ENCODE data around the gene CACUL1.
A peak's percentile ranks its signal among the peaks of the same experiment; 100 is the strongest.

The CACUL1 gene

GRCh38 chr10:118754556-118755423 is at the start of gene CACUL1:
TSS of gene CACUL1 (minus strand) at chr10:118754970. CDS start at chr10:118754762, 208 bp downstream.
- DNase-seq, result peak; percentile 99
- Histone ChIP-seq H3K4me3 (ENCODE audit: low read depth, low read length) (peak within 1 kb of the TSS; percentile 91), H3K36me3 (replicated peaks) (no peaks in the 10 kb centered on the region), H3K27me3 (replicated peaks) (no peaks in the 10 kb centered on the region), H3K27ac (peak within 1 kb of the TSS; percentile 75)
- TF ChIP-seq CTCF (IDR thresholded peaks at IDR 0.05; ENCODE audit: low read depth, low read length, missing control alignments), result no peak
- in situ Hi-C loops (cut with HindIII; ENCODE audit: low pct_ligation_motif_present, low sequenced_read_pairs), result no loop called here

GRCh38 chr10:118804262-118804773 is 49.5 kb upstream of the CACUL1 start:
- Histone ChIP-seq H3K36me3 (replicated peaks) (no peaks in the 10 kb centered on the region), H3K27ac (no peak overlapping the region), H3K27me3 (replicated peaks) (no peaks in the 10 kb centered on the region), H3K4me3 (ENCODE audit: low read depth, low read length) (no peak overlapping the region)
- TF ChIP-seq CTCF (IDR thresholded peaks at IDR 0.05; ENCODE audit: low read depth, low read length, missing control alignments), result no peak
- in situ Hi-C loops (cut with HindIII; ENCODE audit: low pct_ligation_motif_present, low sequenced_read_pairs), result no loop called here
- DNase-seq, result no peak

GRCh38 chr10:118802126-118802793 is 47.5 kb upstream of the CACUL1 start:
- Histone ChIP-seq H3K36me3 (replicated peaks) (no peaks in the 10 kb centered on the region), H3K27me3 (replicated peaks) (no peaks in the 10 kb centered on the region), H3K4me3 (ENCODE audit: low read depth, low read length) (no peak overlapping the region), H3K27ac (no peak overlapping the region)
- no peak for TF ChIP-seq CTCF (IDR thresholded peaks at IDR 0.05; ENCODE audit: low read depth, low read length, missing control alignments)
- DNase-seq, result no peak
- in situ Hi-C loops (cut with HindIII; ENCODE audit: low pct_ligation_motif_present, low sequenced_read_pairs), result no loop called here

- H3K36me3 ChIP-seq (replicated peaks), result no peaks in the 10 kb centered on the region
- DNase-seq, result no peak
- H3K27ac ChIP-seq, result no peak overlapping the region
- in situ Hi-C loops (cut with HindIII; ENCODE audit: low pct_ligation_motif_present, low sequenced_read_pairs), result no loop called here
- TF ChIP-seq CTCF (IDR thresholded peaks at IDR 0.05; ENCODE audit: low read depth, low read length, missing control alignments), result peak; percentile 52
- no peaks in the 10 kb centered on the region for H3K27me3 ChIP-seq (replicated peaks)
- H3K4me3 ChIP-seq (ENCODE audit: low read depth, low read length), result no peak overlapping the region
Measured at GRCh38 chr10:118800920-118801319, 46.1 kb upstream of the CACUL1 start.

- Histone ChIP-seq H3K27me3 (replicated peaks) (no peaks in the 10 kb centered on the region), H3K36me3 (replicated peaks) (no peaks in the 10 kb centered on the region), H3K27ac (no peak overlapping the region), H3K4me3 (ENCODE audit: low read depth, low read length) (no peak overlapping the region)
- peak; percentile 51 for DNase-seq
- in situ Hi-C loops (cut with HindIII; ENCODE audit: low pct_ligation_motif_present, low sequenced_read_pairs), result no loop called here
- TF ChIP-seq CTCF (IDR thresholded peaks at IDR 0.05; ENCODE audit: low read depth, low read length, missing control alignments), result no peak
Measured at GRCh38 chr10:118799777-118800176, 45.0 kb upstream of the CACUL1 start.
